ENCODE data around the gene SCNN1G.

- TF ChIP-seq CTCF (conservative IDR thresholded peaks at IDR 0.05; ENCODE audit: low read length) (peak; percentile 69), EZH2phosphoT487 (IDR thresholded peaks at IDR 0.05; ENCODE audit: borderline replicate concordance) (no peak)
These were observed 27.0 kb upstream of the SCNN1G start for GRCh38 chr16:23155445-23156049.

All from Loucy (cell line).